Skeletal muscle satellite cell (primary cell): ENCODE data around the gene SMC6.

Experiments
- H3K27me3 ChIP-seq: 2 replicates; pipeline ENCODE4 v1.7.0; 2013; ENCODE audit warnings: low read length; ENCODE audit not compliant: control insufficient read depth, insufficient read depth
- H3K36me3 ChIP-seq: 2 replicates; pipeline ENCODE4 v1.7.0; 2013; ENCODE audit warnings: mild to moderate bottlenecking, control low read depth, low read length; ENCODE audit not compliant: insufficient read depth
- H3K4me1 ChIP-seq: 2 replicates; pipeline ENCODE4 v1.7.0; 2013; ENCODE audit warnings: low read length; ENCODE audit not compliant: control insufficient read depth, insufficient read depth
- H3K4me2 ChIP-seq: 2 replicates; pipeline ENCODE4 v1.7.0; 2013; ENCODE audit warnings: mild to moderate bottlenecking, low read length
- H3K4me3 ChIP-seq: 2 replicates; pipeline ENCODE4 v1.7.0; 2013; ENCODE audit warnings: low read length
- H3K9ac ChIP-seq: 2 replicates; pipeline ENCODE4 v1.7.0; 2013; ENCODE audit warnings: mild to moderate bottlenecking, low read depth, low read length, moderate library complexity
- H3K9me3 ChIP-seq: replicated peaks from 2 replicates; pipeline ENCODE4 v1.7.0; 2013; ENCODE audit warnings: mild to moderate bottlenecking, control low read depth, low read length

The SMC6 gene

GRCh38 chr2:17661460-17661859 is 92.2 kb downstream of the SMC6 start:
- no peak overlapping the region for H3K4me2 ChIP-seq
- no peak overlapping the region for H3K9ac ChIP-seq
- no peaks in the 10 kb centered on the region for H3K27me3 ChIP-seq
- no peak overlapping the region for H3K4me3 ChIP-seq
- peaks cover 4% of the 10 kb centered on the region for H3K4me1 ChIP-seq
- no peaks in the 10 kb centered on the region for H3K9me3 ChIP-seq
- peaks cover 24% of the 10 kb centered on the region for H3K36me3 ChIP-seq

DNA sequence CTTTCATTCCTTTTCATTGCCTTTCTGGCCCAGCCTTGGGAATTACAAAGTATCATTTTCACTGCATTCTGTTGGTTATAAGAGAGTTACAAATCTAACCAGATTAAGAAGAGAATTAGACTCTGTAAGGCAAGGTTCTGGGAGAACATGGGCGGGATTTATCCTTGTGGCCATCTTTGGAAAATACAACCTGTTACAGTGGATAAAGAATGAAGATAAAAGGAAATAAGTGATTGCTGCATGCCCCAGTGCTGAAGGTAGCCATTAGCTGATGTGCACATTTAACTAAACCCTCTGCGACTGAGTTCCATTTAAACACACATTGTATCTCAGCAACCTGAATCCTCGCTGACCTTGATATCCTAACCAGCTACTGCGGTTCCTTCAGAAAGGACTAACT is 93.4 kb downstream of the SMC6 start:
- peaks cover 4% of the 10 kb centered on the region for H3K4me1 ChIP-seq
- peaks cover 24% of the 10 kb centered on the region for H3K36me3 ChIP-seq
- no peaks in the 10 kb centered on the region for H3K27me3 ChIP-seq
- H3K4me3 ChIP-seq = no peak overlapping the region
- H3K9ac ChIP-seq = no peak overlapping the region
- H3K9me3 ChIP-seq = no peaks in the 10 kb centered on the region
- no peak overlapping the region for H3K4me2 ChIP-seq

DNA sequence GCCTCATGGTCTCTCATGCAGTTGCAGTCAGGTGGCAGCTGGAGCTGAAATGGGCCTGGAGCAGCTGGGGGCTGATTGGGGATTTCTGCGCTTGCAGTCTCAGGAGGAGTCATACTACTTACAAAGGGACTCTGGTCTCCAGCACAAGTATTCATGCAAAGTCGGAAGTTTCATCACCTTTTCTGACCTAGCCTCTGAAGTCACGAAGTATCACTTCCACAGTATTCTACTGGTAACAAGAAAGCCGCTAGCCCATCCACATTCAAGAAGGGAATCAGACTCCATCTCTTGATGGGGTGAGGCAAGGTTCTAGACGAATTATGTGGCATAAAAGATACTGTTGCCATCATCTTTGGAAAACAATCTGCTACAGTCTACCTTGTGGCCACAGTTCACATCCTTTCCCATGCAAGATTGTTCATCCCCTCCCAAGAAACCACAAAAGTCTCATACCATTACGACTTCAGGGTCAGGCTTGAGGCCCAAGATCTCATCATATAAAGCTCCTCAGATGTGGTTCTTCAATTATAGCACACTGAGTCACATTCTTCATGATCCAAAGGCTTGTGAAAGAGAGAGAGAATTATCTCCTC is 95.3 kb downstream of the SMC6 start:
- H3K27me3 ChIP-seq = no peaks in the 10 kb centered on the region
- no peak overlapping the region for H3K4me3 ChIP-seq
- no peak overlapping the region for H3K9ac ChIP-seq
- H3K4me2 ChIP-seq = no peak overlapping the region
- H3K4me1 ChIP-seq = peaks cover 4% of the 10 kb centered on the region
- peaks cover 14% of the 10 kb centered on the region for H3K36me3 ChIP-seq
- H3K9me3 ChIP-seq = no peaks in the 10 kb centered on the region

- no peak overlapping the region for H3K4me3 ChIP-seq
Measured at GRCh38 chr2:17657759-17658158, 95.9 kb downstream of the SMC6 start.

DNA sequence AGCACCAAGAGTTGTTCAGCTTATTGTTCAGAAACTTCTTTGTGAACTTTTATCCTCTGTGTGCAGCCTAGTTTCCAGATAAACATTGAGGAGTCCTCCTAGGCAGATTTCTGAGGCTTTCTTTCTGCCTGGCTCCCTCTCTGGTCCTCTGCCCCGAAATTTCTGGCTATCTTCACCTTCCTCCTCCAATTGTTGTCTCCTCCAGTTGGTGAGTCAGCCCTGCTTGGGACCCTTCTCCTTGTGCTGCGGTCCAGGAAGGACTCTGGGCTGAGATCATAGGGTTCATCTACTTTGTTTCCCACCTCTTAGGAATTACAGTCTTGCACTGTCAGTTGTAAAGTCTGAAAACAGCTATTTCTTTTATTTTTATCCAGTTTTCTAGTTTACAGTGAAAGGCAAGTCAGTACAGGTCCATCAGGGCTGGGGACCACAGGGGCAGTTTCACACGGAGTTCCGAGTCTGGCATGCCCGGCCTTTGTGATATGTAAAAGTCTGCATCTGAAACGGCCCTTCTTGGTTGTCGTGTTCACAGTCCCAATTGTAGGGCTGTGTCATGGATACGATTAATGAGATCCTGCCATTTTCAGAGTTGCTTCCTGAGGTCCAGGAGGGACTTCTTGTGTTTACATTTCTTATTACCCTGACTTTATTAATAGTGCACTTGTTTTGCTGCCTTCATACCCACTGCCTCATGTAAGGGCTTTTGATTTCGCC is 100.8 kb downstream of the SMC6 start:
- no peaks in the 10 kb centered on the region for H3K4me1 ChIP-seq
- no peak overlapping the region for H3K9ac ChIP-seq
- H3K36me3 ChIP-seq = no peaks in the 10 kb centered on the region
- no peak overlapping the region for H3K4me3 ChIP-seq
- no peaks in the 10 kb centered on the region for H3K9me3 ChIP-seq
- H3K4me2 ChIP-seq = no peak overlapping the region
- H3K27me3 ChIP-seq = no peaks in the 10 kb centered on the region

More at GRCh38 chr2:17657759-17658158, 95.9 kb downstream of the SMC6 start:
- peaks cover 4% of the 10 kb centered on the region for H3K4me1 ChIP-seq
- H3K36me3 ChIP-seq = peaks cover 10% of the 10 kb centered on the region
- H3K9ac ChIP-seq = no peak overlapping the region
- H3K9me3 ChIP-seq = no peaks in the 10 kb centered on the region
- H3K27me3 ChIP-seq = no peaks in the 10 kb centered on the region
- H3K4me2 ChIP-seq = no peak overlapping the region

GRCh38 chr2:17649026-17649425 is 104.6 kb downstream of the SMC6 start:
- peaks cover 19% of the 10 kb centered on the region for H3K4me1 ChIP-seq
- H3K36me3 ChIP-seq = no peaks in the 10 kb centered on the region
- no peak overlapping the region for H3K4me2 ChIP-seq
- H3K9ac ChIP-seq = no peak overlapping the region
- no peak overlapping the region for H3K4me3 ChIP-seq
- H3K9me3 ChIP-seq = no peaks in the 10 kb centered on the region
- no peaks in the 10 kb centered on the region for H3K27me3 ChIP-seq

- Histone ChIP-seq H3K4me2 (no peak overlapping the region), H3K9me3 (no peaks in the 10 kb centered on the region), H3K4me3 (no peak overlapping the region), H3K4me1 (peaks cover 21% of the 10 kb centered on the region), H3K27me3 (no peaks in the 10 kb centered on the region), H3K36me3 (no peaks in the 10 kb centered on the region), H3K9ac (no peak overlapping the region)
Measured at GRCh38 chr2:17648581-17648980, 105.0 kb downstream of the SMC6 start.

DNA sequence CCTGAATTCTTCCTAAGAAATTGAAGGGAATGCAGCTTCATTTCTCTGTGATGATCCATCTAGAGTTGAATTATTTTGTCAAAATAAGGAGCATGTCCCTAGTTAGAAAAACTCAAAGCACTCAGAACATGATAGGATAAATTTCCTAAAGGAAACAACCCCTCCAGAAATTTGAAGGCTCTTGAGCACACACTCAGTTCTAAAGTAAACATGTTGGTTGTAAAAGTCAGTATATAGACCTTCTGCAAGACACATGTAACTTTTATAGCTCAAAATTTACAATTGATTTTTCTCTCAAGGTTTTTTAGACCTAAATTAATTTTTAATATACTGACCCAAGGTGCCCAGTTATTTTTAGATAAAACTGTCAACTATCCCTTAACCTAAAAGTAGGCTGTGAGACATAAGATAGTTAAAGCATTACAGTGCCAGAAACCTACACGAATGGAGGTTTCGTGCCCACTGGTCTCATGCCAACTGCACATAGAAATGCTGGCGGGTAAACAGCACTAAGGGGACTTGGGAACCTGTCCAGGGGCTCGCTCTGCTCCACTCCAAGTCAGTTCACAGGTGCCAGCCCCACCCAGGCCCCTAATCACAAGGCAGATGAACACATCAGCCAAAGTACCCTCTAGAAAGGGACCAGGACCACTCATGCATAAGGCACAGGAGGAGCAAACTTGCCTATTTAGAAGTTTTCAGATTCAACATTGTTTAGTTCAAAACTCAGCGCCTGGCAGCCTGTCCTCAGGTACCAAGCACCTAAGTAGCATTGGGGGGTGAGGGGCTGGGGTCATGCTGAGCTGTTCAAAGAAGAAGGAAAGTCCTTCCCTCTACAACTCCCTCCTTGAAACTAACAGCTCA is 106.5 kb downstream of the SMC6 start:
- Histone ChIP-seq H3K27me3 (no peaks in the 10 kb centered on the region), H3K9ac (no peak overlapping the region), H3K36me3 (no peaks in the 10 kb centered on the region), H3K4me1 (peaks cover 30% of the 10 kb centered on the region), H3K4me2 (no peak overlapping the region), H3K9me3 (no peaks in the 10 kb centered on the region), H3K4me3 (no peak overlapping the region)

- H3K4me3 ChIP-seq = no peak overlapping the region
- no peak overlapping the region for H3K4me2 ChIP-seq
- H3K4me1 ChIP-seq = peaks cover 30% of the 10 kb centered on the region
- H3K27me3 ChIP-seq = no peaks in the 10 kb centered on the region
- no peaks in the 10 kb centered on the region for H3K36me3 ChIP-seq
- H3K9ac ChIP-seq = no peak overlapping the region
- no peaks in the 10 kb centered on the region for H3K9me3 ChIP-seq
Measured at GRCh38 chr2:17646081-17646554, 107.5 kb downstream of the SMC6 start.

GRCh38 chr2:17644997-17645720 is 108.5 kb downstream of the SMC6 start:
- Histone ChIP-seq H3K9ac (no peak overlapping the region), H3K36me3 (no peaks in the 10 kb centered on the region), H3K4me1 (peaks cover 30% of the 10 kb centered on the region), H3K4me3 (no peak overlapping the region), H3K4me2 (peak overlapping the region; percentile 46), H3K27me3 (no peaks in the 10 kb centered on the region), H3K9me3 (no peaks in the 10 kb centered on the region)

- H3K4me3 ChIP-seq = no peak overlapping the region
- H3K36me3 ChIP-seq = no peaks in the 10 kb centered on the region
- no peak overlapping the region for H3K9ac ChIP-seq
- H3K4me1 ChIP-seq = peaks cover 30% of the 10 kb centered on the region
- peak overlapping the region; percentile 30 for H3K4me2 ChIP-seq
- H3K9me3 ChIP-seq = no peaks in the 10 kb centered on the region
- H3K27me3 ChIP-seq = no peaks in the 10 kb centered on the region
Measured at GRCh38 chr2:17643031-17643615, 110.5 kb downstream of the SMC6 start.
